ENCODE results near the gene GNAQ. TPM values are rescaled to one million over a fixed set of nuclear protein-coding genes. Genes with fewer than 3 reads are reported as not detected.
A peak's percentile ranks its signal among the peaks of the same experiment; 100 is the strongest.

Gene GNAQ
- polyA plus RNA-seq, 3 donors: 8.3 to 51.0 (median 9.6) TPM

GRCh38 chr9:77975036-77975435 lies 56.6 kb downstream of the GNAQ start:
- H3K27ac ChIP-seq (ENCODE audit: low read depth in 1 of 2, low read length in 2 of 2): no peak overlapping the region
- DNase-seq: no peak
- no peaks in the 10 kb centered on the region for H3K27me3 ChIP-seq (ENCODE audit: control insufficient read depth in 2 of 2, insufficient read depth in 2 of 2, low read length in 2 of 2)
- H3K36me3 Mint-ChIP-seq: peaks cover 12 to 25% of the 10 kb centered on the region in 2 donors
- WGBS (ENCODE audit: insufficient coverage): no CpG with 5 or more reads among the region's 2 CpGs
- H3K9me3 ChIP-seq (replicated peaks in 1 of 2; ENCODE audit: control insufficient read depth in 1 of 2, insufficient read depth in 1 of 2, low read length in 2 of 2): no peaks in the 10 kb centered on the region
- H3K4me3 ChIP-seq (replicated peaks in 1 of 3; ENCODE audit: low read depth in 2 of 3, low read length in 3 of 3): no peak overlapping the region
- no peak overlapping the region for H3K4me3 Mint-ChIP-seq
- no peak for TF ChIP-seq CTCF (IDR thresholded peaks at IDR 0.05)
- no peak overlapping the region for H3K4me2 ChIP-seq (replicated peaks; ENCODE audit: extremely low read depth, low read length, poor library complexity, severe bottlenecking)
- H3K27ac Mint-ChIP-seq: peak overlapping the region in 1 of 7 donors; percentile 39
- H3K9me3 Mint-ChIP-seq: peaks cover 0 to 2% (median 0%) of the 10 kb centered on the region in 7 donors
- peaks cover 30 to 31% of the 10 kb centered on the region in 2 donors for H3K4me1 ChIP-seq (ENCODE audit: control insufficient read depth in 1 of 2, insufficient read depth in 2 of 2, low read length in 2 of 2)
- no peak overlapping the region for H2AFZ ChIP-seq (ENCODE audit: insufficient read depth, low read depth, low read length, poor library complexity, severe bottlenecking)
- intact Hi-C loops (cut with micrococcal nuclease): loop anchor here (5.0 kb wide), 2 partner anchors 57 to 62 kb away; partner anchors contain the start of gene GNAQ (in 1 of the 2)
- peaks cover 55% of the 10 kb centered on the region for H3K4me1 Mint-ChIP-seq
- H3K36me3 ChIP-seq (replicated peaks in 1 of 2; ENCODE audit: control insufficient read depth in 1 of 2, insufficient read depth in 2 of 2, low read length in 2 of 2): peaks cover 0 to 6% of the 10 kb centered on the region in 2 donors
- no peaks in the 10 kb centered on the region for H3K27me3 Mint-ChIP-seq (ENCODE audit: low read depth in 3 of 3)
- no peak overlapping the region for H3K9ac ChIP-seq (ENCODE audit: insufficient read depth, low read length, poor library complexity, severe bottlenecking)
- H3K79me2 ChIP-seq (ENCODE audit: insufficient read depth, low read length): peaks cover 99% of the 10 kb centered on the region
- H4K20me1 ChIP-seq (ENCODE audit: insufficient read depth, low read length): peaks cover 98% of the 10 kb centered on the region

GRCh38 chr9:77974434-77974833 lies 57.2 kb downstream of the GNAQ start:
- Histone ChIP-seq H2AFZ (ENCODE audit: insufficient read depth, low read depth, low read length, poor library complexity, severe bottlenecking) (no peak overlapping the region), H3K9ac (ENCODE audit: insufficient read depth, low read length, poor library complexity, severe bottlenecking) (no peak overlapping the region), H4K20me1 (ENCODE audit: insufficient read depth, low read length) (peaks cover 98% of the 10 kb centered on the region), H3K27ac (ENCODE audit: low read depth in 1 of 2, low read length in 2 of 2) (peak overlapping the region in 1 of 2 donors; percentile 30), H3K4me3 (replicated peaks in 1 of 3; ENCODE audit: low read depth in 2 of 3, low read length in 3 of 3) (no peak overlapping the region), H3K4me1 (ENCODE audit: control insufficient read depth in 1 of 2, insufficient read depth in 2 of 2, low read length in 2 of 2) (peaks cover 28 to 30% of the 10 kb centered on the region in 2 donors), H3K4me2 (replicated peaks; ENCODE audit: extremely low read depth, low read length, poor library complexity, severe bottlenecking) (no peak overlapping the region), H3K36me3 (replicated peaks in 1 of 2; ENCODE audit: control insufficient read depth in 1 of 2, insufficient read depth in 2 of 2, low read length in 2 of 2) (peaks cover 0 to 6% of the 10 kb centered on the region in 2 donors), H3K9me3 (replicated peaks in 1 of 2; ENCODE audit: control insufficient read depth in 1 of 2, insufficient read depth in 1 of 2, low read length in 2 of 2) (no peaks in the 10 kb centered on the region), H3K79me2 (ENCODE audit: insufficient read depth, low read length) (peaks cover 99% of the 10 kb centered on the region), H3K27me3 (ENCODE audit: control insufficient read depth in 2 of 2, insufficient read depth in 2 of 2, low read length in 2 of 2) (no peaks in the 10 kb centered on the region)
- Mint-ChIP-seq H3K27me3 (ENCODE audit: low read depth in 3 of 3) (no peaks in the 10 kb centered on the region), H3K4me1 (peaks cover 52% of the 10 kb centered on the region), H3K27ac (no peak overlapping the region), H3K4me3 (no peak overlapping the region), H3K9me3 (peaks cover 0 to 2% (median 0%) of the 10 kb centered on the region in 7 donors), H3K36me3 (peaks cover 9 to 29% of the 10 kb centered on the region in 2 donors)
- DNase-seq: no peak
- WGBS (ENCODE audit: insufficient coverage): no CpG with 5 or more reads among the region's 2 CpGs
- TF ChIP-seq CTCF (IDR thresholded peaks at IDR 0.05): no peak
- intact Hi-C loops (cut with micrococcal nuclease): no loop called here

Measured in CD14-positive monocyte (primary cell).